GM23338 (cell line): ENCODE data around the gene ITPRID2.

Experiments used
- CREB1 ChIP-seq: fragments of 250-450 bp; sonication (Bioruptor Pico); IDR thresholded peaks from 2 replicates; pipeline ENCODE4 v1.5.0; 2020; ENCODE audit warnings: low read depth, mild to moderate bottlenecking, moderate library complexity
- EZH2 ChIP-seq: fragments of 200-600 bp; sonication (generic); IDR thresholded peaks from one replicate; pipeline ENCODE4 v1.8.0; 2017; ENCODE audit warnings: antibody characterized with exemption, mild to moderate bottlenecking, low read depth; ENCODE audit not compliant: unreplicated experiment
- EZH2phosphoT487 ChIP-seq: fragments of 200-600 bp; sonication (generic); IDR thresholded peaks from one replicate; pipeline ENCODE4 v1.8.1; 2018; ENCODE audit warnings: antibody characterized with exemption; ENCODE audit not compliant: unreplicated experiment
- POLR2AphosphoS5 ChIP-seq: IDR thresholded peaks from 2 replicates; pipeline ENCODE4 v1.6.1; 2016; ENCODE audit warnings: antibody characterized with exemption, low read depth
- STAT1 ChIP-seq: IDR thresholded peaks from one replicate; pipeline ENCODE4 v1.6.1; 2016; ENCODE audit warnings: antibody characterized with exemption; ENCODE audit not compliant: unreplicated experiment
- ZNF114 ChIP-seq: fragments of 250-450 bp; sonication (Bioruptor Pico); IDR thresholded peaks from 2 replicates; pipeline ENCODE4 v1.5.0; 2020; ENCODE audit warnings: mild to moderate bottlenecking, moderate library complexity
- TF ChIP-seq, protein P1 (sequence below), 2 experiments: fragments of 200-600 bp in 1 of 2; sonication (generic) in 1 of 2; conservative IDR thresholded peaks; 2 replicates each; pipeline versions ENCODE4 v1.5.1 to v1.6.1; 2016 to 2017; ENCODE audit warnings: antibody characterized with exemption in 2 of 2, low read depth in 2 of 2, mild to moderate bottlenecking in 2 of 2, moderate library complexity in 1 of 2
- TF ChIP-seq, protein P2 (sequence below): IDR thresholded peaks from one replicate; pipeline ENCODE4 v1.6.1; 2018; ENCODE audit warnings: antibody characterized with exemption; ENCODE audit not compliant: unreplicated experiment
- TF ChIP-seq, protein P3 (sequence below): IDR thresholded peaks from 2 replicates; pipeline ENCODE4 v1.6.1; 2016; ENCODE audit warnings: antibody characterized with exemption

DNA sequence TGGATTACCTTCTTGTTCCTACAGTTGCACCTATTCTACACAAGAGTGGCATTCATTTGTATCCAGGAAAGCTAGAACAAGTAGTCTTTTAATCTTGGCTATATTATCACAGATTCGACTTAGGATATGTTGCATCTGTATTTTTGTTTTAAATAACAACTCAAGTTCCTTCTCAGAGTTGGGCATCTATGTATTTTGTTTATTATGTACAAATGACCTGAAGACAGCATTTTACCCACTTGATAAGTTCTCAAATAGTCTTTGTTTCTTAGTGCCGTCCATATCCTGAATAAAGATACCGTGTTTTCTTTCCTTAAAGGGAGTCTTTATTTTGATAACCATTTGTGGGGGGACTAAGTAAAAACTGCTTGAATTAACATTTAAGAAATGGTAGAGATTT is 2.9 kb downstream of the ITPRID2 start:
- TF ChIP-seq, protein P1, sequence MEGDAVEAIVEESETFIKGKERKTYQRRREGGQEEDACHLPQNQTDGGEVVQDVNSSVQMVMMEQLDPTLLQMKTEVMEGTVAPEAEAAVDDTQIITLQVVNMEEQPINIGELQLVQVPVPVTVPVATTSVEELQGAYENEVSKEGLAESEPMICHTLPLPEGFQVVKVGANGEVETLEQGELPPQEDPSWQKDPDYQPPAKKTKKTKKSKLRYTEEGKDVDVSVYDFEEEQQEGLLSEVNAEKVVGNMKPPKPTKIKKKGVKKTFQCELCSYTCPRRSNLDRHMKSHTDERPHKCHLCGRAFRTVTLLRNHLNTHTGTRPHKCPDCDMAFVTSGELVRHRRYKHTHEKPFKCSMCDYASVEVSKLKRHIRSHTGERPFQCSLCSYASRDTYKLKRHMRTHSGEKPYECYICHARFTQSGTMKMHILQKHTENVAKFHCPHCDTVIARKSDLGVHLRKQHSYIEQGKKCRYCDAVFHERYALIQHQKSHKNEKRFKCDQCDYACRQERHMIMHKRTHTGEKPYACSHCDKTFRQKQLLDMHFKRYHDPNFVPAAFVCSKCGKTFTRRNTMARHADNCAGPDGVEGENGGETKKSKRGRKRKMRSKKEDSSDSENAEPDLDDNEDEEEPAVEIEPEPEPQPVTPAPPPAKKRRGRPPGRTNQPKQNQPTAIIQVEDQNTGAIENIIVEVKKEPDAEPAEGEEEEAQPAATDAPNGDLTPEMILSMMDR (conservative IDR thresholded peaks at IDR 0.05; ENCODE audit: low read depth in 2 of 2), result no peak
- TF ChIP-seq POLR2AphosphoS5 (no peak), ZNF114 (CRISPR knock-in tag) (no peak), EZH2 (no peak), STAT1 (no peak), EZH2phosphoT487 (no peak), CREB1 (no peak)
- TF ChIP-seq, protein P2, sequence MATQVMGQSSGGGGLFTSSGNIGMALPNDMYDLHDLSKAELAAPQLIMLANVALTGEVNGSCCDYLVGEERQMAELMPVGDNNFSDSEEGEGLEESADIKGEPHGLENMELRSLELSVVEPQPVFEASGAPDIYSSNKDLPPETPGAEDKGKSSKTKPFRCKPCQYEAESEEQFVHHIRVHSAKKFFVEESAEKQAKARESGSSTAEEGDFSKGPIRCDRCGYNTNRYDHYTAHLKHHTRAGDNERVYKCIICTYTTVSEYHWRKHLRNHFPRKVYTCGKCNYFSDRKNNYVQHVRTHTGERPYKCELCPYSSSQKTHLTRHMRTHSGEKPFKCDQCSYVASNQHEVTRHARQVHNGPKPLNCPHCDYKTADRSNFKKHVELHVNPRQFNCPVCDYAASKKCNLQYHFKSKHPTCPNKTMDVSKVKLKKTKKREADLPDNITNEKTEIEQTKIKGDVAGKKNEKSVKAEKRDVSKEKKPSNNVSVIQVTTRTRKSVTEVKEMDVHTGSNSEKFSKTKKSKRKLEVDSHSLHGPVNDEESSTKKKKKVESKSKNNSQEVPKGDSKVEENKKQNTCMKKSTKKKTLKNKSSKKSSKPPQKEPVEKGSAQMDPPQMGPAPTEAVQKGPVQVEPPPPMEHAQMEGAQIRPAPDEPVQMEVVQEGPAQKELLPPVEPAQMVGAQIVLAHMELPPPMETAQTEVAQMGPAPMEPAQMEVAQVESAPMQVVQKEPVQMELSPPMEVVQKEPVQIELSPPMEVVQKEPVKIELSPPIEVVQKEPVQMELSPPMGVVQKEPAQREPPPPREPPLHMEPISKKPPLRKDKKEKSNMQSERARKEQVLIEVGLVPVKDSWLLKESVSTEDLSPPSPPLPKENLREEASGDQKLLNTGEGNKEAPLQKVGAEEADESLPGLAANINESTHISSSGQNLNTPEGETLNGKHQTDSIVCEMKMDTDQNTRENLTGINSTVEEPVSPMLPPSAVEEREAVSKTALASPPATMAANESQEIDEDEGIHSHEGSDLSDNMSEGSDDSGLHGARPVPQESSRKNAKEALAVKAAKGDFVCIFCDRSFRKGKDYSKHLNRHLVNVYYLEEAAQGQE, result no peak
- TF ChIP-seq, protein P3, sequence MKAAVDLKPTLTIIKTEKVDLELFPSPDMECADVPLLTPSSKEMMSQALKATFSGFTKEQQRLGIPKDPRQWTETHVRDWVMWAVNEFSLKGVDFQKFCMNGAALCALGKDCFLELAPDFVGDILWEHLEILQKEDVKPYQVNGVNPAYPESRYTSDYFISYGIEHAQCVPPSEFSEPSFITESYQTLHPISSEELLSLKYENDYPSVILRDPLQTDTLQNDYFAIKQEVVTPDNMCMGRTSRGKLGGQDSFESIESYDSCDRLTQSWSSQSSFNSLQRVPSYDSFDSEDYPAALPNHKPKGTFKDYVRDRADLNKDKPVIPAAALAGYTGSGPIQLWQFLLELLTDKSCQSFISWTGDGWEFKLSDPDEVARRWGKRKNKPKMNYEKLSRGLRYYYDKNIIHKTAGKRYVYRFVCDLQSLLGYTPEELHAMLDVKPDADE, result no peak
